SJSA1 (cell line): ENCODE results near the gene PRR22. TPM values are rescaled to one million over a fixed set of nuclear protein-coding genes. Genes with fewer than 3 reads are reported as not detected.
"Not testable (repeated sequence)": the region's sequence is repeated elsewhere in the genome, so short reads cannot be mapped to it uniquely, and the experiment has no call there.

Experiments
- DNase-seq, 2 experiments: peaks; one replicate each; pipeline ENCODE4 v3.0.0-alpha.2; 2015 to 2020; ENCODE audit warnings: low spot score in 2 of 2, low read depth in 1 of 2
- H3K27ac ChIP-seq: fragments of 250-450 bp; sonication (Bioruptor Pico); 2 replicates; pipeline ENCODE4 v1.5.1; 2020; ENCODE audit warnings: mild to moderate bottlenecking, moderate library complexity
- H3K27me3 ChIP-seq: fragments of 250-450 bp; sonication (Bioruptor Pico); replicated peaks from 2 replicates; pipeline ENCODE4 v1.5.1; 2020; ENCODE audit warnings: mild to moderate bottlenecking, moderate library complexity
- H3K36me3 ChIP-seq: fragments of 250-450 bp; sonication (Bioruptor Pico); 2 replicates; pipeline ENCODE4 v1.5.1; 2020; ENCODE audit warnings: mild to moderate bottlenecking
- H3K4me1 ChIP-seq: fragments of 250-450 bp; sonication (Bioruptor Pico); replicated peaks from 2 replicates; pipeline ENCODE4 v1.6.1; 2021; ENCODE audit warnings: mild to moderate bottlenecking
- H3K4me3 ChIP-seq: fragments of 250-450 bp; sonication (Bioruptor Pico); 2 replicates; pipeline ENCODE4 v1.5.1; 2020; ENCODE audit warnings: mild to moderate bottlenecking
- H3K9me3 ChIP-seq: fragments of 250-450 bp; sonication (Bioruptor Pico); replicated peaks from 2 replicates; pipeline ENCODE4 v1.5.1; 2020; ENCODE audit warnings: mild to moderate bottlenecking
- total RNA-seq: library from RNA; depleted of rRNA; stranded (reverse); fragments of >200 nt; shearing (Covaris generic); gene quantifications from 2 replicates; pipeline ENCODE4 v1.2.3, GENCODE V29; 2014; rRNA removed

Gene PRR22
- total RNA-seq, 1 experiment from 2014 or later: 0.76 TPM

DNA sequence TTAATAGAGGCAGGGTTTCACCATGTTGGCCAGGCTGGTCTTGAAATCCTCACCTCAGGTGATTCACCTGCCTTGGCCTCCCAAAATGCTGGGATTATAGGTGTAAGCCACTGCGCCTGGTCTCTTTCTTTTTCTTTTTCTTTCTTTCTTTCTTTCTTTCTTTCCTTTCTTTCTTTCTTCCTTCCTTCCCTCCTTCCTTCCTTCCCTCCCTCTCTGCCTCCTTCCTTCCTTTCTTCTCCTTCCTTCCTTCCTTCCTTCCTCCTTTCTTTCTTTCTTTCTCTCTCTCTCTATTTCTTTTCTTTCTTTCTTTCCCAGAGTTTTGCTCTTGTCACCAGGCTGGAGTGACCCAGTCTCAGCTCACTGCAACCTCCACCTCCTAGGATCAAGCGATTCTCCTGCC lies 51.4 kb downstream of the PRR22 start:
- not testable (repeated sequence) for H3K9me3 ChIP-seq, DNase-seq, H3K4me1 ChIP-seq, H3K27me3 ChIP-seq, H3K36me3 ChIP-seq, H3K27ac ChIP-seq, H3K4me3 ChIP-seq

Other genes starting within 250 kb of the PRR22 start
- not detected in 2 replicates for gene TINCR, start 216.8 kb downstream of the PRR22 start, total RNA-seq
- 24.1 and 25.8 TPM in 2 replicates for gene SAFB2, start 162.0 kb downstream of the PRR22 start, total RNA-seq
- gene SAFB, start 161.7 kb downstream of the PRR22 start, total RNA-seq: 41.0 and 70.9 TPM in 2 replicates
- 48.9 and 58.3 TPM in 2 replicates for gene MICOS13, start 104.2 kb downstream of the PRR22 start, total RNA-seq
- 2.1 and 5.2 TPM in 2 replicates for gene HSD11B1L, start 103.7 kb downstream of the PRR22 start, total RNA-seq
- 527 and 600 TPM in 2 replicates for gene RPL36, start 94.5 kb downstream of the PRR22 start, total RNA-seq
- 95.6 and 116 TPM in 2 replicates for gene LONP1, start 64.6 kb downstream of the PRR22 start, total RNA-seq
- not detected in 2 replicates for gene CATSPERD, start 64.1 kb downstream of the PRR22 start, total RNA-seq
- gene DUS3L, start 6.4 kb upstream of the PRR22 start, total RNA-seq: 35.6 and 52.5 TPM in 2 replicates
- gene NRTN, start 20.3 kb upstream of the PRR22 start, total RNA-seq: 17.6 and 32.9 TPM in 2 replicates
- not detected in 2 replicates for gene FUT6, start 55.0 kb upstream of the PRR22 start, total RNA-seq
- not detected in 2 replicates for gene FUT3, start 66.7 kb upstream of the PRR22 start, total RNA-seq
- gene FUT5, start 85.8 kb upstream of the PRR22 start, total RNA-seq: not detected in 2 replicates
- 385 and 703 TPM in 2 replicates for gene NDUFA11, start 119.0 kb upstream of the PRR22 start, total RNA-seq
- gene VMAC, start 120.1 kb upstream of the PRR22 start, total RNA-seq: 1.9 and 3.2 TPM in 2 replicates
- 0.78 and 1.4 TPM in 2 replicates for gene CAPS, start 129.5 kb upstream of the PRR22 start, total RNA-seq
- gene RANBP3, start 193.4 kb upstream of the PRR22 start, total RNA-seq: 81.2 and 88.1 TPM in 2 replicates